Sigmoid colon (tissue), 3 donors: ENCODE data around the gene ITK.

Experiments used
- POLR2A ChIP-seq, 2 donors: fragments of 450-650 bp; IDR thresholded peaks; one replicate each; pipeline ENCODE4 v1.6.1; 2016; ENCODE audit warnings: antibody characterized with exemption in 2 of 2, mild to moderate bottlenecking in 2 of 2, moderate library complexity in 2 of 2
- TF ChIP-seq, protein P1 (sequence below), 4 experiments: fragments of 450-650 bp in 3 of 4; fragments of 200-600 bp in 1 of 4; IDR thresholded peaks; one replicate each; pipeline ENCODE4 v1.5.1; 2016 to 2019; ENCODE audit warnings: antibody characterized with exemption in 4 of 4, mild to moderate bottlenecking in 3 of 4, moderate library complexity in 2 of 4

DNA sequence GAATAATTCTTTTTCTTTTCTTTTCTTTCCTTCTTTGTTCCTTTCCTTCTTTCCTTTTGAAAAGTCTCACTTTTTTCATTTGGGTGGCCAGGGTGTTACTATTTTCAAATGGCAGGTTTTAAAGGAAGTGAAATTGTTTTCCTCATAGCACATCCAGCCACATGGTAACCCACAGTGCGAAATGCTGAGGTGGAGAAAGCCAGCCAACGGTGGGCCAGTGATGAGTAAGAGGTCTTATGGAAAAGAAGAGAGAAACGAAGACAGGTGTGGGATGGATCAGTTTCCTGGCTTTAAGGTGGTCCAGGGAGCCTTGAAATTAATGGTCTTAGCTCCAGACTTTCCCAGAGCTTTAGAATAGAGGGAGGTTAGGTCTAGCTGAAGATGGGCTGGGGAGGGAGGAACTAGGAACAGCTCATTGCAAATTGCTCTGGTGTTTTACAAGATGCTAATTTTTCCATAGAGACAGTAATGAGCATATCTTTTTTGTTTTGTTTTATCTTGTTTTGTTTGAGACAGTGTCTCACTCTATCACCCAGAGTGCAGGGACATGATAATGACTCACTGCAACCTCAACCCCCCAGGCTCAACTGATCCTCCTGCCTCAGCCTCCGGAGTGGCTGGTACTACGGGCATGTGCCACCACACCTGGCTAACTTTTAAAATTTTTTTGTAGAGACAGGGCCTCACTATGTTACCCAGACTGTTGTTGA is 17.8 kb downstream of the ITK start:
- no peak for TF ChIP-seq POLR2A (IDR thresholded peaks at IDR 0.05)
- TF ChIP-seq, protein P1, sequence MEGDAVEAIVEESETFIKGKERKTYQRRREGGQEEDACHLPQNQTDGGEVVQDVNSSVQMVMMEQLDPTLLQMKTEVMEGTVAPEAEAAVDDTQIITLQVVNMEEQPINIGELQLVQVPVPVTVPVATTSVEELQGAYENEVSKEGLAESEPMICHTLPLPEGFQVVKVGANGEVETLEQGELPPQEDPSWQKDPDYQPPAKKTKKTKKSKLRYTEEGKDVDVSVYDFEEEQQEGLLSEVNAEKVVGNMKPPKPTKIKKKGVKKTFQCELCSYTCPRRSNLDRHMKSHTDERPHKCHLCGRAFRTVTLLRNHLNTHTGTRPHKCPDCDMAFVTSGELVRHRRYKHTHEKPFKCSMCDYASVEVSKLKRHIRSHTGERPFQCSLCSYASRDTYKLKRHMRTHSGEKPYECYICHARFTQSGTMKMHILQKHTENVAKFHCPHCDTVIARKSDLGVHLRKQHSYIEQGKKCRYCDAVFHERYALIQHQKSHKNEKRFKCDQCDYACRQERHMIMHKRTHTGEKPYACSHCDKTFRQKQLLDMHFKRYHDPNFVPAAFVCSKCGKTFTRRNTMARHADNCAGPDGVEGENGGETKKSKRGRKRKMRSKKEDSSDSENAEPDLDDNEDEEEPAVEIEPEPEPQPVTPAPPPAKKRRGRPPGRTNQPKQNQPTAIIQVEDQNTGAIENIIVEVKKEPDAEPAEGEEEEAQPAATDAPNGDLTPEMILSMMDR (IDR thresholded peaks at IDR 0.05) = no peak
